CD4-positive, alpha-beta T cell (primary cell): ENCODE results near the gene CADM2. TPM values are rescaled to one million over a fixed set of nuclear protein-coding genes. Genes with fewer than 3 reads are reported as not detected.

Experiments used
- ATAC-seq: fragments of 200-7000 bp; cut with Tn5 transposase; one replicate; pipeline ENCODE4 v1.10.0; 2022; ENCODE audit warnings: mild to moderate bottlenecking; ENCODE audit not compliant: poor library complexity
- CTCF ChIA-PET: fragments of 350-600 bp; sonication (Branson Sonifier 250); formaldehyde crosslinking; loops from one replicate; lab custom pipeline; 2021; ENCODE audit warnings: antibody characterized with exemption, inconsistent platforms; lab: Charles Lee
- POLR2A ChIA-PET: fragments of 350-600 bp; sonication (Branson Sonifier 250); formaldehyde crosslinking; loops from one replicate; lab custom pipeline; 2021; ENCODE audit warnings: antibody characterized with exemption, inconsistent platforms; lab: Charles Lee
- DNase-seq, 14 experiments: peaks; one replicate each; pipeline ENCODE4 v3.0.0-alpha.2; 2013 to 2020; ENCODE audit warnings: mixed read lengths in 2 of 14
- H3K27ac ChIP-seq, 2 donors: one replicate each; pipeline versions ENCODE4 v1.5.1 to v1.7.0; 2013; ENCODE audit warnings: low read length in 2 of 2, low read depth in 1 of 2, mild to moderate bottlenecking in 1 of 2
- H3K27me3 ChIP-seq, 2 experiments: 1 replicate in 1 of 2; 2 replicates in 1 of 2; pipeline versions ENCODE4 v1.6.1 to v1.7.0; 2013; ENCODE audit warnings: low read length in 2 of 2, control low read depth in 1 of 2, mild to moderate bottlenecking in 1 of 2, moderate library complexity in 1 of 2; ENCODE audit not compliant: insufficient read depth in 2 of 2, control insufficient read depth in 1 of 2
- H3K36me3 ChIP-seq: one replicate; pipeline ENCODE4 v1.6.1; 2013; ENCODE audit warnings: low read length, control low read depth; ENCODE audit not compliant: insufficient read depth
- H3K4me1 ChIP-seq: one replicate; pipeline ENCODE4 v1.6.1; 2013; ENCODE audit warnings: low read length, control low read depth; ENCODE audit not compliant: insufficient read depth
- H3K4me3 ChIP-seq: one replicate; pipeline ENCODE4 v1.5.1; 2013; ENCODE audit warnings: mild to moderate bottlenecking, low read length, moderate library complexity
- H3K9me3 ChIP-seq, 2 experiments: 1 replicate in 1 of 2; 2 replicates in 1 of 2; pipeline versions ENCODE4 v1.6.1 to v1.7.0; 2013; ENCODE audit warnings: low read length in 2 of 2, mild to moderate bottlenecking in 2 of 2, control low read depth in 1 of 2, moderate library complexity in 1 of 2; ENCODE audit not compliant: control insufficient read depth in 1 of 2, insufficient read depth in 1 of 2
- H3K27ac Mint-ChIP-seq: one replicate; pipeline ENCODE4 v1.8.0; 2020; ENCODE audit warnings: mixed read lengths
- H3K27me3 Mint-ChIP-seq: one replicate; pipeline ENCODE4 v1.8.0; 2021; ENCODE audit warnings: mixed read lengths
- H3K36me3 Mint-ChIP-seq: one replicate; pipeline ENCODE4 v1.8.0; 2021; ENCODE audit warnings: low read depth, mixed read lengths
- H3K4me1 Mint-ChIP-seq: one replicate; pipeline ENCODE4 v1.8.0; 2021; ENCODE audit warnings: low read depth, mixed read lengths
- H3K4me3 Mint-ChIP-seq: one replicate; pipeline ENCODE4 v1.8.0; 2020; ENCODE audit warnings: mild to moderate bottlenecking, mixed read lengths
- H3K9me3 Mint-ChIP-seq: one replicate; pipeline ENCODE4 v1.8.0; 2020; ENCODE audit warnings: mixed read lengths
- intact Hi-C, 2 experiments: fragments of 100-400 bp; cut with DNase I in 1 of 2; cut with micrococcal nuclease in 1 of 2; formaldehyde crosslinking; loops; one replicate each; pipeline versions ENCODE4 v1.15.1 to v1.9.0; 2023 to 2025; cut with DNase I, micrococcal nuclease
- total RNA-seq, 174 experiments: library from RNA in 2 of 174; stranded (reverse) in 2 of 174; gene quantifications; one replicate each; pipeline ENCODE4 v1.2.3 and lab custom pipeline; 2021 to 2026
- TF ChIP-seq, protein P1 (sequence below): fragments of 200-600 bp; IDR thresholded peaks from one replicate; pipeline ENCODE4 v1.8.0; 2022; ENCODE audit warnings: antibody characterized with exemption, mild to moderate bottlenecking

The CADM2 gene
- total RNA-seq, 2 experiments from 2014 or later, result 0.03 to 0.11 TPM

DNA sequence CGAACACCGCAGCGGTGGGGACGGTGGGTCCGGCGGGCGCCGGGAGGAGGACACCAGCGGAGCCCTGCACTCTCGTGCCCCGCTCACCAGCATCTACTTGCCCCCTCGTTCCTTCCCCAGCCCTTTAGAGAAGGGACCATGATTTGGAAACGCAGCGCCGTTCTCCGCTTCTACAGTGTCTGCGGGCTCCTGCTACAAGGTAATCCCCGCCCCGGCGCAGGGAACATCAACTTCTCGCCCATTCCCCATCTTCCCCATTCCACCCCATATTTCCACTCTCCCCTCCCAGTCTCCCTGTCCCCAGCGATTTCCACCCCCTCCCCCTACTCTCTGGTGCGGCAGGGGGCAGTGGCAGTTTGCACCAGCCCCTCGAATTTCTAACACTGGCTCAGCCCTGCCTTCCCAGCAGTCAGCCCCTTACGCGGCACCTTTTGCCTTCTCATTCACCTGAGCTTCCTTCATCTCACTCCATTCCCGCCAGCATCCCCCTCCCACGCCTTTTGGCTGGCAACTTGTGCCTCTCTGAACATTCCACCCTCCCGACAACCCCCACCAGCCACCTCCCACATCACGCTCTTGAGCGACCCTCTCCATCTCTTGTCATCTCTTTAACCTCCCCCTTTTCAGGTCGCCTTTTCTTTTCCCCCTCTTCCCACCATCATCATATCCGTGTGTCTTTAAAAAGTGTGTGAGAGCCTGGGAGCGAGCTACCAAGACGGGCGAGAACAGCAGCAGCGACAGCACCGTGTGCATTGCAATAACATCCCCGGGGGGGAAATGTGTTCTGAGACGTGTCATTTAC lies 882 bp downstream of the CADM2 start:
- TF ChIP-seq, protein P1, sequence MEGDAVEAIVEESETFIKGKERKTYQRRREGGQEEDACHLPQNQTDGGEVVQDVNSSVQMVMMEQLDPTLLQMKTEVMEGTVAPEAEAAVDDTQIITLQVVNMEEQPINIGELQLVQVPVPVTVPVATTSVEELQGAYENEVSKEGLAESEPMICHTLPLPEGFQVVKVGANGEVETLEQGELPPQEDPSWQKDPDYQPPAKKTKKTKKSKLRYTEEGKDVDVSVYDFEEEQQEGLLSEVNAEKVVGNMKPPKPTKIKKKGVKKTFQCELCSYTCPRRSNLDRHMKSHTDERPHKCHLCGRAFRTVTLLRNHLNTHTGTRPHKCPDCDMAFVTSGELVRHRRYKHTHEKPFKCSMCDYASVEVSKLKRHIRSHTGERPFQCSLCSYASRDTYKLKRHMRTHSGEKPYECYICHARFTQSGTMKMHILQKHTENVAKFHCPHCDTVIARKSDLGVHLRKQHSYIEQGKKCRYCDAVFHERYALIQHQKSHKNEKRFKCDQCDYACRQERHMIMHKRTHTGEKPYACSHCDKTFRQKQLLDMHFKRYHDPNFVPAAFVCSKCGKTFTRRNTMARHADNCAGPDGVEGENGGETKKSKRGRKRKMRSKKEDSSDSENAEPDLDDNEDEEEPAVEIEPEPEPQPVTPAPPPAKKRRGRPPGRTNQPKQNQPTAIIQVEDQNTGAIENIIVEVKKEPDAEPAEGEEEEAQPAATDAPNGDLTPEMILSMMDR, result no peak
- DNase-seq (no peak), ATAC-seq (no peak)
- ChIA-PET CTCF (no interaction called here), POLR2A (no interaction called here)
- Histone ChIP-seq H3K36me3 (no peaks in the 10 kb centered on the region), H3K4me1 (peaks cover 18% of the 10 kb centered on the region), H3K4me3 (peak overlapping the region; percentile 28), H3K27ac (no peak overlapping the region), H3K9me3 (peaks cover 14 to 23% of the 10 kb centered on the region in 2 experiments), H3K27me3 (peaks cover 26 to 45% of the 10 kb centered on the region in 2 experiments)
- H3K27ac Mint-ChIP-seq, result no peak overlapping the region
- H3K27me3 Mint-ChIP-seq, result peaks cover 61% of the 10 kb centered on the region
- peaks cover 5% of the 10 kb centered on the region for H3K9me3 Mint-ChIP-seq
- peak overlapping the region; percentile 75 for H3K4me3 Mint-ChIP-seq
- intact Hi-C loops, result no loop called here
- no peaks in the 10 kb centered on the region for H3K36me3 Mint-ChIP-seq
- peaks cover 18% of the 10 kb centered on the region for H3K4me1 Mint-ChIP-seq

DNA sequence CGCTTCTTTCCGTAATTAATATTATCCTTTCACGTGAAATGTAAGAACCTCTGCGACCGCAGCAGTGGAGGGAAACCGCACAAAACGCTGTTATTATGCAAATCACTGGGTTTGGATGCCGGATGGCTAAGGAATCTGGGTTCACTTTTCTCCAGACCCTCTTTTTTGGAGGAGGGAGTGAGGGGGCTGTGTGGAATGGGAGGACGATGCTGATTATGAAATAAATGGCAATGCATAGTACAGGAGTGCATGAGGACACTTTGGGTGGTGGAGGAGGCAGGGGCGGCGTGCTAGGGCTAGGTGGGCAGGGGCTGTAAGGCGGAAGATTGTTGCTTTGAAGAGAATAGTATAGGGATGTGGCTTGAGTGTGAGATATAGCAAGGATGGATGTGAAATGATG lies 1.8 kb downstream of the CADM2 start:
- peaks cover 18% of the 10 kb centered on the region for H3K4me1 Mint-ChIP-seq

DNA sequence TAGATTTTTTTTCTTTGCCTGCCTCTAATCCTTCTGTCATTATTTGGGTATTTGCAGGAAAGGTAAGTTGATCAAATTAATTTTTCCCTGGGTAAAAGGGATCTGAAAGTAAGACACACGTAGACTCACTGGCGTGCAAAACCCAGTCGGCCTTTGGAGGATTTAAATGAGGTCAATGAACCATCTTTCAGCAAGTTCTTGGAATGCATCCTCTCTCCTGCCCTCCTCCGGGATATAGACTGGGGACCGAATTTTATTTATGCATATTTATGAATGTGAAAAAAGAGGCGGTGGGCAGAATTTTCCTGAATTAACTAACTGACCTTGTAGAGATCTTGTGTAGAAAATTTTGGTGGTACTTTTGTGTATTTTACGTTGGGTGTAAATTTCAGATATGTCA lies 2.2 kb downstream of the CADM2 start:
- no peak overlapping the region for H3K27ac Mint-ChIP-seq
- intact Hi-C loops, result no loop called here
- H3K36me3 Mint-ChIP-seq, result no peaks in the 10 kb centered on the region
- no peaks in the 10 kb centered on the region for H3K36me3 ChIP-seq
- CTCF ChIA-PET, result no interaction called here
- H3K4me1 ChIP-seq, result peaks cover 18% of the 10 kb centered on the region
- H3K9me3 ChIP-seq, result peaks cover 14 to 23% of the 10 kb centered on the region in 2 experiments
- H3K27me3 Mint-ChIP-seq, result peaks cover 61% of the 10 kb centered on the region
- ATAC-seq (no peak), DNase-seq (no peak)
- peaks cover 5% of the 10 kb centered on the region for H3K9me3 Mint-ChIP-seq
- peaks cover 18% of the 10 kb centered on the region for H3K4me1 Mint-ChIP-seq
- TF ChIP-seq, protein P1, result no peak
- H3K4me3 Mint-ChIP-seq, result no peak overlapping the region
- H3K4me3 ChIP-seq, result no peak overlapping the region
- peaks cover 26 to 45% of the 10 kb centered on the region in 2 experiments for H3K27me3 ChIP-seq
- no peak overlapping the region for H3K27ac ChIP-seq
- POLR2A ChIA-PET, result no interaction called here

More for the DNA sequence above, 1.8 kb downstream of the CADM2 start:
- intact Hi-C loops, result no loop called here
- Histone ChIP-seq H3K9me3 (peaks cover 14 to 23% of the 10 kb centered on the region in 2 experiments), H3K4me3 (no peak overlapping the region), H3K36me3 (no peaks in the 10 kb centered on the region), H3K27ac (no peak overlapping the region), H3K27me3 (peaks cover 26 to 45% of the 10 kb centered on the region in 2 experiments), H3K4me1 (peaks cover 18% of the 10 kb centered on the region)
- Mint-ChIP-seq H3K4me3 (no peak overlapping the region), H3K9me3 (peaks cover 5% of the 10 kb centered on the region), H3K36me3 (no peaks in the 10 kb centered on the region), H3K27ac (no peak overlapping the region), H3K27me3 (peaks cover 61% of the 10 kb centered on the region)
- no peak for ATAC-seq
- DNase-seq, result no peak
- ChIA-PET CTCF (no interaction called here), POLR2A (no interaction called here)
- TF ChIP-seq, protein P1, result no peak
